ENCODE results near the gene RNH1.

Gene RNH1

DNA sequence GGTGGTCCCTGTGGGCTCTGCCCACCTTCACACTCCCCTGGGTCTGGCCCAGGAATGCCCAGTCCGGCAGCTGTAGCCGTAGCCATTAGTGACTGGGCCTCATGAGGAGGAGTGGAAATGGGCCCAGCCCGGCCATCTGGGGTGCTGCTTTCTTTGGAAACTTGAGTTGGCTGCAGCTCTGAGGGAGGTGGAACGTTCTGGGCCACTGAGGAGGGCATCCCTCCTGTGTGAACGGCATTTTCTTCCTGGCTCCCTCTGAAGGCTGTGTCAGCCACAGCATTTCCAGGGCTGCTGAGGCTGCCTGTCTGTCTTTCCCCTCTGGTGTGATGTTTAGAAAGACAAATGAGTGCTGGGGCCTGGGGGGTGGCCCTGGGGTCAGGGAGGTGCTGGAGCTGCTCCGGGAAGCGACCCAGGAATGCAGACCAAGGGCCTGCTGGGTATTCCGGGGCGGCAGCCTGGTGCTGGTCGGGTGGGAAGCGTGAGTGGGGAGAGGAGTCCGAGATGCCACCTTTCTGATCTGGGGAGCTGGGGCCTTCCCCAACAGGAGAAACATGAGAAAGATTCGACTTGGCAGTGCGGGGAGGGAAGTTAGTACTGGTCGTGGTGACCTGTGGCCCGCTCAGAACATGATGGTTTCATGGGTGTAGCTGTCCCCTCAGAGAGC is 29.9 kb downstream of the RNH1 start:
- TF ChIP-seq, protein P1, sequence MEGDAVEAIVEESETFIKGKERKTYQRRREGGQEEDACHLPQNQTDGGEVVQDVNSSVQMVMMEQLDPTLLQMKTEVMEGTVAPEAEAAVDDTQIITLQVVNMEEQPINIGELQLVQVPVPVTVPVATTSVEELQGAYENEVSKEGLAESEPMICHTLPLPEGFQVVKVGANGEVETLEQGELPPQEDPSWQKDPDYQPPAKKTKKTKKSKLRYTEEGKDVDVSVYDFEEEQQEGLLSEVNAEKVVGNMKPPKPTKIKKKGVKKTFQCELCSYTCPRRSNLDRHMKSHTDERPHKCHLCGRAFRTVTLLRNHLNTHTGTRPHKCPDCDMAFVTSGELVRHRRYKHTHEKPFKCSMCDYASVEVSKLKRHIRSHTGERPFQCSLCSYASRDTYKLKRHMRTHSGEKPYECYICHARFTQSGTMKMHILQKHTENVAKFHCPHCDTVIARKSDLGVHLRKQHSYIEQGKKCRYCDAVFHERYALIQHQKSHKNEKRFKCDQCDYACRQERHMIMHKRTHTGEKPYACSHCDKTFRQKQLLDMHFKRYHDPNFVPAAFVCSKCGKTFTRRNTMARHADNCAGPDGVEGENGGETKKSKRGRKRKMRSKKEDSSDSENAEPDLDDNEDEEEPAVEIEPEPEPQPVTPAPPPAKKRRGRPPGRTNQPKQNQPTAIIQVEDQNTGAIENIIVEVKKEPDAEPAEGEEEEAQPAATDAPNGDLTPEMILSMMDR (IDR thresholded peaks at IDR 0.05; ENCODE audit: low read depth, low read length) = no peak
- DNase-seq (ENCODE audit: low read depth, low spot score) = no peak
- in situ Hi-C loops (cut with HindIII; ENCODE audit: low sequenced_read_pairs) = no loop called here
- H3K4me3 ChIP-seq (ENCODE audit: low read depth, low read length) = no peak overlapping the region

DNA sequence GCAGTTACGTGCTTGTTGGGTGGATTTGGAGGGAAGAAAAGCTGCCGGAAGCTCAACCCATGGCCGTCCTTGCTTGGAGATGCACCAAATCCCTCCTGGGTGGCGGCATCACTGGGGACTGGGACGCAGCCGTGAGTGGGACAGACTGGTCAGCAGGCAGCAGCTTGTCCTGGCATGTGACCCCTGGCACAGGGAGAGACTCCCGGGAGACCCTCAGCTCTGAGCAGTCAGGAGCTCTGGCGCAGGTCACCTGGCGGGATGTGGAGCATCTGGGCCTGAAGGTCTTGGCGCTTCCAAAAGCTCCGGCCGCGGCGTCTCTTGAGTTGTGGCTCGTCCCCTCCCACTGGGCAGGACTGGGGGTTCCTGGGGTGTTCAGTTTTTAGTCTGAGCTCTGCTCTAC is 30.6 kb downstream of the RNH1 start:
- TF ChIP-seq, protein P1 (IDR thresholded peaks at IDR 0.05; ENCODE audit: low read depth, low read length) = no peak
- in situ Hi-C loops (cut with HindIII; ENCODE audit: low sequenced_read_pairs) = no loop called here
- no peak for DNase-seq (ENCODE audit: low read depth, low spot score)
- H3K4me3 ChIP-seq (ENCODE audit: low read depth, low read length) = no peak overlapping the region

DNA sequence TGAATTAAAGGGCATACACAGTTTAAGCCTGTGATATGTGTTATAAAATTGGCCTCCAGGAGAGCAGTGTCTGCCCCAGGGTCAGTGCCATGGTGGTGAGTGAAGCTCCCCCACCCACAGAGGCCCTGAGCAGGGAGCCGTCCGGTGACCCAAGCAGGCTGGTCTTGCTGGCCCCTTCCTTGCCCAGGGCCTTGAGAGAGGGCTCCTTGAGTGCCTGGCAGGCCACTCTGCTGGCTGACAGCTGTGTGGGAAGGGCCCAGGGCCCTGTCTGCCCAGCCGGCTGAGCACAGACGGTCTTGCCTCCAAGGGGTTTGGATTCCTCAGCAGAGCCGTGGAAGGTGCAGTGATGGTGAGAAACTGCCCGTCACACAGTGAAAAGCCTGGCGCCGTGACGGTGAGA is 31.1 kb downstream of the RNH1 start:
- TF ChIP-seq, protein P1 (IDR thresholded peaks at IDR 0.05; ENCODE audit: low read depth, low read length) = no peak
- in situ Hi-C loops (cut with HindIII; ENCODE audit: low sequenced_read_pairs) = no loop called here

DNA sequence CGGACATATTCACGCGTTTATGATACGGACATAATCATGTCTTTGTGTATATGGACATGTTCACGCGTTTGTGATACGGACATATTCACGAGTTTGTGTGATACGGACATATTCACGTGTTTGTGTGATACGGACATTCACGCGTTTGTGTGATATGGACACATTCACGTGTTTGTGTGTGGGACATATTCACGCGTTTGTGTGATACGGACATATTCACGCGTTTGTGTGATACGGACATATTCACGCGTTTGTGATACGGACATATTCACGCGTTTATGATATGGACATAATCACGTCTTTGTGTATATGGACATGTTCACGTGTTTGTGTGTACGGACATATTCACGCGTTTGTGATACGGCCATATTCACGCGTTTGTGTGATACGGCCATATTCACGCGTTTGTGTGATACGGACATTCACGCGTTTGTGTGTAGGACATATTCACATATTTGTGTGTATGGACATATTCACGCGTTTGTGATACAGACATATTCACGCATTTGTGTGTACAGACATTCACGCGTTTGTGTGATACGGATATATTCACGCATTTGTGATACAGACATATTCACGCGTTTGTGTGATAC is 32.0 kb downstream of the RNH1 start:
- H3K4me3 ChIP-seq (ENCODE audit: low read depth, low read length) = no peak overlapping the region
- DNase-seq (ENCODE audit: low read depth, low spot score) = no peak
- TF ChIP-seq, protein P1 (IDR thresholded peaks at IDR 0.05; ENCODE audit: low read depth, low read length) = no peak
- in situ Hi-C loops (cut with HindIII; ENCODE audit: low sequenced_read_pairs) = no loop called here

More for the DNA sequence above, 31.1 kb downstream of the RNH1 start:
- no peak overlapping the region for H3K4me3 ChIP-seq (ENCODE audit: low read depth, low read length)
- DNase-seq (ENCODE audit: low read depth, low spot score) = no peak

DNA sequence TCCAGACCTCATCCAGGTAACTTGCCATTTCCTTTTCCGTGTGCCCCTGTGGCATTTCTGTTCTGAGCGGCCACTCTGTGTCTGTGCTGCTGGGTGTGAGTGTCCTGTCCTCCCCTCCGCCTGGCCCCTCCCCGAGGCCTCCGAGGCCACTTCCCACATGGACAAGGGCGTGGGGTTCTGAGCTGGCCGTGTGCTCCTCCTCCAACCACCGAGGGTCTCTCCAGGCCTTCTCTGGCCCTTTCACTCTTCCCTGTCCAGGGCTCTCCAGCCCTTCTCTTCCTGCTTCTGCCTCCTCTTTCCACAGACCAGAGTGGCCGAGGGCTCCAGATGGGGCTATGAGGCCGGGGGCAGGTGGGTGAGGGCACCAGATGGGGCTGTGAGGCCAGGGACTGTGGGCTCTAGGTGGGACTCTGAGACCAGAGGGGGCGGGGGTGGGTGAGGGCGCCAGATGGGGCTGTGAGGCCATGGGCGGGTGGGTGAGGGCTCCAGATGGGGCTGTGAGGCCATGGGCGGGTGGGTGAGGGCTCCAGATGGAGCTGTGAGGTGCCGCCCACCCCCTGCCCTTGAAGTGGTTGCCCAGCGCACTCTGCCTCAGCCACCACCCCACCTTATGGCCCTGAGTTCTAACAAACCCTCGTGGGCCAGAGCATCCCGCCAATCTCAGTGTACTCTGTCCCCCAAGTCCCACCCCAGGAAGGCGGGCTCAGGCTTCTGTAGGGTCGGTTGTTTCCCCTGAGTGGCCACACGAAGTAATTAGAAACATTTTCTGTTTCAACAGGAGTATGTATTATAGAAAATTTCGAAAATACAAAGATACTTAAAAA is 32.9 kb downstream of the RNH1 start:
- no peak for DNase-seq (ENCODE audit: low read depth, low spot score)
- TF ChIP-seq, protein P1 (IDR thresholded peaks at IDR 0.05; ENCODE audit: low read depth, low read length) = no peak
- in situ Hi-C loops (cut with HindIII; ENCODE audit: low sequenced_read_pairs) = no loop called here
- no peak overlapping the region for H3K4me3 ChIP-seq (ENCODE audit: low read depth, low read length)

DNA sequence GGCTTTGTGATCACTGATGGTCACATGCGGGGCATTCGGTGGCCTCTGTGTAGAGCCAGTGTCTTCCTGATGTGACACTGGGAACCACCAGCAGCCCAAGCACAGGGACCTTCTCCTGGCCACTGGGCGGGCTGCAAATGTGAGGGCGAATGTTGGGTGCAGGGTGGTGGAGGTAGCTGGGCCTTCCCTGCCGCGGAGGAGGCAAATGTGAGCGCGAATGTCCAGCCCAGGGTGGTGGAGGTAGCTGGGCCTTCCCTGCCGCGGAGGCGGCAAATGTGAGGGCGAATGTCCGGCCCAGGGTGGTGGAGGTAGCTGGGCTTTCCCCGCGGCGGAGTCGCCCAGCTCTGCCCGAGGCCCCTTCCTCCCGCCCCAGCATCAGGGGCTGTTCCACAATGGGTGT is 33.6 kb downstream of the RNH1 start:
- in situ Hi-C loops (cut with HindIII; ENCODE audit: low sequenced_read_pairs) = no loop called here
- TF ChIP-seq, protein P1 (IDR thresholded peaks at IDR 0.05; ENCODE audit: low read depth, low read length) = no peak
- no peak for DNase-seq (ENCODE audit: low read depth, low spot score)
- no peak overlapping the region for H3K4me3 ChIP-seq (ENCODE audit: low read depth, low read length)

Data from astrocyte of the spinal cord (primary cell).